ENCODE data around the gene SURF4.

Gene SURF4

DNA sequence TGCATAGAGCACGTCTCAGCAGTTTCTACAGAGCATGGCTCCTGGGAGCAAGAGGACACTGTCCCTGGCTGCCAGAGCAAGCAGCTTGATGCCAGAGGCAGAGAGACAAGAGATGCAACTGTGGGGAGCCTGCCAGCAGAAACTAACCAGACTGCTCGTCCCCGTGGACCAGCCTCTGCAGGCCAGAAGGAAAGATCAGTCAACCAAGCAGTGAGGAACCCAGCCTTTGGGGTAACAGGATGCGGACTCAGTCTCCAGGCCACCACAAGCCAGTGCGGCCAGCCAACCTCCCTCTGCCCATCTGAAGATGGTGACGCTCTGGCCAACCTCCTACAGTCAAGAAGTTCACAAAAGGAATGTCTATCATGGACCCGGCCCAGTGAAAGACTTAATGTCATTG is 3.7 kb downstream of the SURF4 start:
- H3K27ac ChIP-seq (ENCODE audit: low read length): no peak overlapping the region
- no peak overlapping the region for H3K4me3 ChIP-seq (ENCODE audit: low read length in 2 of 2)

DNA sequence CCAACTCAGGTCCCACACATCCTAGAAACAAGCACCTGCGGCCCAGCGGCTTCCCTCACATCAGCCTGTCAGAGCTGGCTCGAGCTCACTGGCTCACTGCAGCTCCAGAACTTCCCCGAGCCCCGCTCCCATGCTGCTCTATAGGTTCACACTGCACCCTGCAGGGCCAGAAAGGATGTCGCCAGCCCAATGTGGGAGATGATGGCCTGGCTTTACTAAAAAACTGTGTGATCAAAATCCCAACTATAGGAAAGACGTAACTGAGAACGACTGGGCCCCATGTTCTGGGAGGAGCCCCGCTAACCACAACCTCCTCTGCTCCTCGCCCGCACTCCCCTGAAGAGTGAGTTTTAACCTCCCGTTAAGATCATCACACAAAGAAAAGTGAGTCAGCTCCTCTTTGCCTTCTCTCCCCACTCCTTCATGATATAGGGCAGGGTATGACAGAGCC is 4.6 kb downstream of the SURF4 start:
- Histone ChIP-seq H3K36me3 (ENCODE audit: control insufficient read depth in 2 of 2, insufficient read depth in 2 of 2, low read length in 2 of 2) (peaks cover 18 to 27% of the 10 kb centered on the region in 2 donors), H3K4me1 (ENCODE audit: control insufficient read depth, insufficient read depth, low read length) (peaks cover 60% of the 10 kb centered on the region), H3K27me3 (ENCODE audit: control insufficient read depth in 1 of 2, insufficient read depth in 2 of 2, low read length in 2 of 2) (no peaks in the 10 kb centered on the region), H3K27ac (ENCODE audit: low read length) (no peak overlapping the region), H3K9me3 (ENCODE audit: control insufficient read depth in 2 of 2, low read length in 2 of 2) (no peaks in the 10 kb centered on the region), H3K9ac (ENCODE audit: low read length in 2 of 2) (peak overlapping the region in 1 of 2 donors; percentile 36), H3K4me3 (ENCODE audit: low read length in 2 of 2) (no peak overlapping the region)

More for the DNA sequence above, 3.7 kb downstream of the SURF4 start:
- Histone ChIP-seq H3K9me3 (ENCODE audit: control insufficient read depth in 2 of 2, low read length in 2 of 2) (no peaks in the 10 kb centered on the region), H3K27me3 (ENCODE audit: control insufficient read depth in 1 of 2, insufficient read depth in 2 of 2, low read length in 2 of 2) (no peaks in the 10 kb centered on the region), H3K36me3 (ENCODE audit: control insufficient read depth in 2 of 2, insufficient read depth in 2 of 2, low read length in 2 of 2) (peaks cover 12 to 18% of the 10 kb centered on the region in 2 donors), H3K9ac (ENCODE audit: low read length in 2 of 2) (peak overlapping the region; percentile 23 to 36), H3K4me1 (ENCODE audit: control insufficient read depth, insufficient read depth, low read length) (peaks cover 66% of the 10 kb centered on the region)

DNA sequence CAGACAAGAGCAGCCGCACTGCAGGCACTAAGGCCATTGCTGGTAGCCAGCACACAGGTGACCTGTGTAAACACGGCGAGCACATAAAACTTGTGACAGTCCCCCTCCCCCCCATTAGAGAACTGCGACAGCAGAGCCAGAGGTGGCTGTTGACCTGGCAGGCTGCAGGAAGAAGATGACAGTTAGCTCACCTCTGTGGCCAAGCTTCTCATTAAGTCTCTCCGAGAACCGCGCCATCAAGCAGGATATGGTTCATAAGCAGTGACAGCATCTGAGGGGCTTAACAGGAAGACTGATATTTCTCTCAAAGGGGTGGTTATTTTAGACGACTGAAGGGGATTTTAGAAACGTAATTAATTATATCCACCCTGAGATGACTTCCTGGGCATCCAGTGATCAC is 5.2 kb downstream of the SURF4 start:
- H3K4me3 ChIP-seq (ENCODE audit: low read length in 2 of 2): no peak overlapping the region
- H3K27me3 ChIP-seq (ENCODE audit: control insufficient read depth in 1 of 2, insufficient read depth in 2 of 2, low read length in 2 of 2): no peaks in the 10 kb centered on the region
- peak overlapping the region in 1 of 2 donors; percentile 36 for H3K9ac ChIP-seq (ENCODE audit: low read length in 2 of 2)
- H3K9me3 ChIP-seq (ENCODE audit: control insufficient read depth in 2 of 2, low read length in 2 of 2): no peaks in the 10 kb centered on the region
- H3K27ac ChIP-seq (ENCODE audit: low read length): no peak overlapping the region
- peaks cover 24 to 33% of the 10 kb centered on the region in 2 donors for H3K36me3 ChIP-seq (ENCODE audit: control insufficient read depth in 2 of 2, insufficient read depth in 2 of 2, low read length in 2 of 2)
- H3K4me1 ChIP-seq (ENCODE audit: control insufficient read depth, insufficient read depth, low read length): peaks cover 60% of the 10 kb centered on the region

DNA sequence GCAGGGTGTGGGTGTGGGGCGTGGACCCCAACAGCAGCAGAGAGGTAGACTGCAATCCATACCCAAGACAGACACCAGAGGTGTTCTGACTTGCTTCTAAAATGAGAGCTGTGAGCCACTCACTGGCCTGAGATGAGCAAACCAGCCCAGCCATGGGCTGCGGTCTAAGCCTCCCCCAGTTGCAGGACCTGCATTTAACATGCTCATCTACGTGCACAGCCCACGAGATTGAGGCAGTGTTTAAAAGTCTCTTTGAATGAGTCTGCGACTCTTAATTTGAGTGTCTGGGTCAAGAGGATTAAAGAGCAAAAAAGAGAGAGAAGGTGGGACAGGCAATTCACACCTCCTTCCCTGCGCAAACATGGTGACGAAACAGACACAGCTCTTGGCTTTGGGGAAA is 5.9 kb downstream of the SURF4 start:
- no peak overlapping the region for H3K9ac ChIP-seq (ENCODE audit: low read length in 2 of 2)
- H3K9me3 ChIP-seq (ENCODE audit: control insufficient read depth in 2 of 2, low read length in 2 of 2): no peaks in the 10 kb centered on the region
- H3K4me1 ChIP-seq (ENCODE audit: control insufficient read depth, insufficient read depth, low read length): peaks cover 58% of the 10 kb centered on the region
- no peaks in the 10 kb centered on the region for H3K27me3 ChIP-seq (ENCODE audit: control insufficient read depth in 1 of 2, insufficient read depth in 2 of 2, low read length in 2 of 2)
- no peak overlapping the region for H3K4me3 ChIP-seq (ENCODE audit: low read length in 2 of 2)
- H3K27ac ChIP-seq (ENCODE audit: low read length): no peak overlapping the region
- H3K36me3 ChIP-seq (ENCODE audit: control insufficient read depth in 2 of 2, insufficient read depth in 2 of 2, low read length in 2 of 2): peaks cover 32 to 39% of the 10 kb centered on the region in 2 donors

DNA sequence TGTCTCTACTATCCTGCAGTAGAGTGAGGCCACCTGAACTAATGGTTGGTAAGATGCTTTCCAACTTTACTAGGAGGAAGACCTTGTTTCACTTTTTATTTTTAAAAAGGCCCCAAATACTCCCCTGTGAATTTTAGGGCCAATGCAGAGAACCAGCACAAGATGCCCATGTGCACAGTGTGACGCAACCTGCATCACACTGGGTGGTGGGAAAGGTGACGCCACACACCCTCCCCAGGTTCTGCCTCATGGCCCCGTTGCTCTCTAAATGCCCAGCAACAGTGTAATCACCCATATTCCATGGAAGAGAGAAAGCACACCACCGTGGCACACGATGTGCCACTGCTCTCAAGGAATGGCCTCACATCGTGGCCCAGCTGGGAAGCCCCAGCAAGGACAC is 6.4 kb downstream of the SURF4 start:
- peaks cover 56% of the 10 kb centered on the region for H3K4me1 ChIP-seq (ENCODE audit: control insufficient read depth, insufficient read depth, low read length)
- H3K27ac ChIP-seq (ENCODE audit: low read length): no peak overlapping the region
- H3K27me3 ChIP-seq (ENCODE audit: control insufficient read depth in 1 of 2, insufficient read depth in 2 of 2, low read length in 2 of 2): no peaks in the 10 kb centered on the region
- no peak overlapping the region for H3K4me3 ChIP-seq (ENCODE audit: low read length in 2 of 2)
- peaks cover 35 to 42% of the 10 kb centered on the region in 2 donors for H3K36me3 ChIP-seq (ENCODE audit: control insufficient read depth in 2 of 2, insufficient read depth in 2 of 2, low read length in 2 of 2)
- peak overlapping the region in 1 of 2 donors; percentile 21 for H3K9ac ChIP-seq (ENCODE audit: low read length in 2 of 2)
- no peaks in the 10 kb centered on the region for H3K9me3 ChIP-seq (ENCODE audit: control insufficient read depth in 2 of 2, low read length in 2 of 2)

DNA sequence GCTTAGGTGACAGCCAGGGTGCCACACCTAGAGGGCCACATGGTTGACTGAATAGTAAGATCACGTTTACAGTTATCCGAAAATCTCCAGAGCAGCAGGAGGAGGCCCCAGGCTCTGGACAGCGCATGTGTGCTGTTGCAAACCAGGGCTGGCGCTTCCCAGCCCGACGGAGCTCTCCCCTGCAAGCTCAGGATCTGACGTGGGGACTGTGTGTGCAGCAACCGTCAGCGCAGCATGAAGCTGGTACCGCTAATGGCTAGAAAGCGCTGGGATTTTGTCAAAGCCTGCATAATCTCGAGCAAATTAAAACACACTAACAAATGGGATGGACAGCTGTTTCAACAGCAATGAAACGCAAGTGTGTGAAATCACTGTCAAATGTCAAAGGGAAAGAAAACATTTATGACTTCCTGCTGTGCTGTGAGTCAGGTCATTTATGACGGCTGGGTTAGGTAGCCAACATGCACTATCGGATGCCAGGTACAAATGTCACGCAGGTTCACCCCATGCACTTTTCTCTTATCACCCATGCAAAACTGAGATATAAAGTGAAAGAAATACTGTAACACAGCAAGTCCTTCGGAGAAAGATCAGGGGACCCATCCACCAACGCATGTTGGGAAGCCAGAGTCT is 7.5 kb downstream of the SURF4 start:
- Histone ChIP-seq H3K27ac (ENCODE audit: low read length) (no peak overlapping the region), H3K27me3 (ENCODE audit: control insufficient read depth in 1 of 2, insufficient read depth in 2 of 2, low read length in 2 of 2) (no peaks in the 10 kb centered on the region), H3K36me3 (ENCODE audit: control insufficient read depth in 2 of 2, insufficient read depth in 2 of 2, low read length in 2 of 2) (peaks cover 42 to 50% of the 10 kb centered on the region in 2 donors), H3K9ac (ENCODE audit: low read length in 2 of 2) (no peak overlapping the region), H3K4me1 (ENCODE audit: control insufficient read depth, insufficient read depth, low read length) (peaks cover 50% of the 10 kb centered on the region), H3K4me3 (ENCODE audit: low read length in 2 of 2) (peak overlapping the region in 1 of 2 donors; percentile 22), H3K9me3 (ENCODE audit: control insufficient read depth in 2 of 2, low read length in 2 of 2) (no peaks in the 10 kb centered on the region)

DNA sequence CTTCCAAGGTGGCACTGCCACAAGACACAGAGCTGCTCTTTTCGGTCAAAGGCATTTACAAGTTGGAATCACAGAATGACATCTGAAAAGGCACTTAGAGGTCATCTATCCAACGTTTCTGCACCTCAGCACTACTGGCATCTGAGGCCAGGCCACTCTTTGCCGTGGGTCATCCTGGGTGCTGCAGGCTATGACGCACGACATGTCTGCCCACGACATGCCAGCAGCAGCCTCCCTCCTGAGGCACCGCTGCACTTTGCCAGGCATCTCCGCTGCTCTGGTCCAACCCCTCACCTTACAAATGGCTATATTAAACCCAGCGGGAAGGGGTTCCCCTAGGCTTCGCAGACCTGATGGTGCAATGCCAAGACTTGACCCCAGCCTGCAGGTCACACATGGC is 8.1 kb downstream of the SURF4 start:
- Histone ChIP-seq H3K9ac (ENCODE audit: low read length in 2 of 2) (no peak overlapping the region), H3K27me3 (ENCODE audit: control insufficient read depth in 1 of 2, insufficient read depth in 2 of 2, low read length in 2 of 2) (no peaks in the 10 kb centered on the region), H3K4me1 (ENCODE audit: control insufficient read depth, insufficient read depth, low read length) (peaks cover 45% of the 10 kb centered on the region), H3K36me3 (ENCODE audit: control insufficient read depth in 2 of 2, insufficient read depth in 2 of 2, low read length in 2 of 2) (peaks cover 48 to 52% of the 10 kb centered on the region in 2 donors), H3K4me3 (ENCODE audit: low read length in 2 of 2) (peak overlapping the region in 1 of 2 donors; percentile 22), H3K9me3 (ENCODE audit: control insufficient read depth in 2 of 2, low read length in 2 of 2) (no peaks in the 10 kb centered on the region), H3K27ac (ENCODE audit: low read length) (no peak overlapping the region)

DNA sequence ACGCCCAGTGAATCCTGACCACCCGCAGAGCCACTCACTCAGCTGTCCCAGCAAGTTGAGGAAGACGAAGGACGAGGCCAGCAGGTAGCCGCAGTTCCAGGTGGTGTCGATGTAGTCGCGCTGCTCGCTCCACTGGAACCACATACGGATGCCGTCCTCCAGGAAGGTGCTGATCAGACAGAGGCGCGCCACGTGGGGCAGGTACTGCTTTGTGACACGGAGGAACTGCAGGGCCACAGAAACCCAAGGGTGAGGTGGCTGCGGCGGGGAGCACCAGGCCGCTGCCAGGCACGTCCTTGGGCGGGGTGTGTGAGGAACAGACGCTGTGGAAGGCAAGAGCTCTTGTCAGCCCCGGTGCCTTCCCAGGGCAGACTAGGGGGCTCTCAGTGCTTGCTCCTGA is 8.6 kb downstream of the SURF4 start:
- Histone ChIP-seq H3K9me3 (ENCODE audit: control insufficient read depth in 2 of 2, low read length in 2 of 2) (no peaks in the 10 kb centered on the region), H3K9ac (ENCODE audit: low read length in 2 of 2) (no peak overlapping the region), H3K27me3 (ENCODE audit: control insufficient read depth in 1 of 2, insufficient read depth in 2 of 2, low read length in 2 of 2) (no peaks in the 10 kb centered on the region), H3K36me3 (ENCODE audit: control insufficient read depth in 2 of 2, insufficient read depth in 2 of 2, low read length in 2 of 2) (peaks cover 45 to 54% of the 10 kb centered on the region in 2 donors), H3K4me1 (ENCODE audit: control insufficient read depth, insufficient read depth, low read length) (peaks cover 40% of the 10 kb centered on the region), H3K4me3 (ENCODE audit: low read length in 2 of 2) (no peak overlapping the region), H3K27ac (ENCODE audit: low read length) (no peak overlapping the region)

DNA sequence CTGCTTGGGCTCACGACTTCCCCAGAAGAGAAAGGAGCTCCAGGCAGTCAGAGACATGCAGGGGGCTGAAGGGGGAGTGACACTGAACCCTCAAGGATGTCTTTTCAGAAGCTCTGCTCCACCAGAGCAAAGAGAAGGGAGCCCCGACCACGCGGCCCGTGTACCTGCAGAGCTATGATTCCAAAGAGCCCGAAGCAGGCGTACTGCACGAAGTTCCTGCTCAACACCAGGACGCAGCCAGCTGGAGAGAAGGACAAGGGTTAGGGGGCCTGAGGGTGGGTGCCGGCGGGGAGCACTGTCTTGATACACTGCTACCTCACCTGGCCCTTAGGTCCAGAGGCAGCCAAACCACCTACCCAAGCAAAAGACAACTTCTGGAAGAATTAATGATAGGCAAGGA is 9.4 kb downstream of the SURF4 start:
- Histone ChIP-seq H3K27ac (ENCODE audit: low read length) (no peak overlapping the region), H3K27me3 (ENCODE audit: control insufficient read depth in 1 of 2, insufficient read depth in 2 of 2, low read length in 2 of 2) (no peaks in the 10 kb centered on the region), H3K4me3 (ENCODE audit: low read length in 2 of 2) (no peak overlapping the region), H3K4me1 (ENCODE audit: control insufficient read depth, insufficient read depth, low read length) (peaks cover 32% of the 10 kb centered on the region), H3K9ac (ENCODE audit: low read length in 2 of 2) (no peak overlapping the region), H3K9me3 (ENCODE audit: control insufficient read depth in 2 of 2, low read length in 2 of 2) (no peaks in the 10 kb centered on the region), H3K36me3 (ENCODE audit: control insufficient read depth in 2 of 2, insufficient read depth in 2 of 2, low read length in 2 of 2) (peaks cover 52 to 61% of the 10 kb centered on the region in 2 donors)

DNA sequence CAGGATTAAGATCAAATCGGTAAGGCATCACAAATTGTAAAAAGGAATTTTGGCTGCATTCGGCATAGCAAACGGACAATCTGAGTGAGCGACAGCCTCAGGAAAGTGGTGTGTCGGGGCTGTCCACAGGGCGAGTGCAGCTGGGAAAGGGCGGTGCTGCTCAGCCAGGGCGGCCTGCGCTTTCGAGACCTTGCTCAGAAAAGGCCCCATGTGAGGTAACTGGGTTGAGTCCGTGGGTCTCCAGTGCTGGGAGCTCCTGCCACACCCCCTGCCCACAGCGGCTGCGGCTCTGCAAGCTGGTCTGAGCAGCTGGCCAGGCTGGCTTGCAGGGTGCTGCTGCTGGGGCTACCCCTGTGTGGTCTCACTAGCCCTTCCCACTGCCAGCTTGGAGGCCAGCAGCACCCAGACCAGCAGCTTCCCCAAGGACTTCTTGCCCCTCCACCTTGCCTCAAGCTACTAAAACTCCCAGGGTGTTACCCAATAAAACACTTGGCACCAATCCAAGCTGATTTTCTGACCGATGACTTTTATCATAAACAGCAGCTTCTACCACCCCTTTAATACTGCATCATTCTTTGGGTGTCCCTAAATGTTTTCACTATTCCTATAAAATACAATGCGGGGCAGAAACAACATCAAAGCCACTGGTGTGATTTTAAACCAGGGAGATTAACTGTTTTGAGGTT is 13.4 kb downstream of the SURF4 start:
- Histone ChIP-seq H3K9ac (ENCODE audit: low read length in 2 of 2) (no peak overlapping the region), H3K27ac (ENCODE audit: low read length) (no peak overlapping the region), H3K4me3 (ENCODE audit: low read length in 2 of 2) (no peak overlapping the region), H3K4me1 (ENCODE audit: control insufficient read depth, insufficient read depth, low read length) (peaks cover 8% of the 10 kb centered on the region), H3K36me3 (ENCODE audit: control insufficient read depth in 2 of 2, insufficient read depth in 2 of 2, low read length in 2 of 2) (peaks cover 54 to 65% of the 10 kb centered on the region in 2 donors), H3K27me3 (ENCODE audit: control insufficient read depth in 1 of 2, insufficient read depth in 2 of 2, low read length in 2 of 2) (no peaks in the 10 kb centered on the region), H3K9me3 (ENCODE audit: control insufficient read depth in 2 of 2, low read length in 2 of 2) (no peaks in the 10 kb centered on the region)
